Measurements from ENCODE around the gene CHCHD3. TPM values are rescaled to one million over a fixed set of nuclear protein-coding genes. Genes with fewer than 3 reads are reported as not detected.

The CHCHD3 gene
- total RNA-seq, 1 experiment from 2014 or later = 114 TPM

DNA sequence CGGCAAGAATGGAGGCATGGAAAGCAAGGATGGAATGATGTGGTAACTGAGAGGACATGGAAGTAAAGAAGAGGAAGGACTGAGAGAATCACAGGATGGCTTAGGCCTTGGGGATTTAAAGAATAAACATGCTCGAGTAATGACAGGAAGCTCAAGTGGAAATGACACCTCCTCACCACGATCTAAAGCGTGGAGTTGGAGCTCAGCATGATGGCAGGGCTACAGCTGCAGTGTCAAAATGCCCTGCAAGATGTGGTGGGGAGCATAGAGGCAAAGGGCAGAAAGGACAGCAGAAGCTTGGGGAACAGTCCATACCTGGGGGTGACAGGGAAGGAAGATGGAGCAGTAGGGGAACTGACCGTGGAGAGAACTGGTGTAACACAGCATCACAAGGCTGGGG, 276.1 kb downstream of the CHCHD3 start (continued):
- TF ChIP-seq, protein P1, sequence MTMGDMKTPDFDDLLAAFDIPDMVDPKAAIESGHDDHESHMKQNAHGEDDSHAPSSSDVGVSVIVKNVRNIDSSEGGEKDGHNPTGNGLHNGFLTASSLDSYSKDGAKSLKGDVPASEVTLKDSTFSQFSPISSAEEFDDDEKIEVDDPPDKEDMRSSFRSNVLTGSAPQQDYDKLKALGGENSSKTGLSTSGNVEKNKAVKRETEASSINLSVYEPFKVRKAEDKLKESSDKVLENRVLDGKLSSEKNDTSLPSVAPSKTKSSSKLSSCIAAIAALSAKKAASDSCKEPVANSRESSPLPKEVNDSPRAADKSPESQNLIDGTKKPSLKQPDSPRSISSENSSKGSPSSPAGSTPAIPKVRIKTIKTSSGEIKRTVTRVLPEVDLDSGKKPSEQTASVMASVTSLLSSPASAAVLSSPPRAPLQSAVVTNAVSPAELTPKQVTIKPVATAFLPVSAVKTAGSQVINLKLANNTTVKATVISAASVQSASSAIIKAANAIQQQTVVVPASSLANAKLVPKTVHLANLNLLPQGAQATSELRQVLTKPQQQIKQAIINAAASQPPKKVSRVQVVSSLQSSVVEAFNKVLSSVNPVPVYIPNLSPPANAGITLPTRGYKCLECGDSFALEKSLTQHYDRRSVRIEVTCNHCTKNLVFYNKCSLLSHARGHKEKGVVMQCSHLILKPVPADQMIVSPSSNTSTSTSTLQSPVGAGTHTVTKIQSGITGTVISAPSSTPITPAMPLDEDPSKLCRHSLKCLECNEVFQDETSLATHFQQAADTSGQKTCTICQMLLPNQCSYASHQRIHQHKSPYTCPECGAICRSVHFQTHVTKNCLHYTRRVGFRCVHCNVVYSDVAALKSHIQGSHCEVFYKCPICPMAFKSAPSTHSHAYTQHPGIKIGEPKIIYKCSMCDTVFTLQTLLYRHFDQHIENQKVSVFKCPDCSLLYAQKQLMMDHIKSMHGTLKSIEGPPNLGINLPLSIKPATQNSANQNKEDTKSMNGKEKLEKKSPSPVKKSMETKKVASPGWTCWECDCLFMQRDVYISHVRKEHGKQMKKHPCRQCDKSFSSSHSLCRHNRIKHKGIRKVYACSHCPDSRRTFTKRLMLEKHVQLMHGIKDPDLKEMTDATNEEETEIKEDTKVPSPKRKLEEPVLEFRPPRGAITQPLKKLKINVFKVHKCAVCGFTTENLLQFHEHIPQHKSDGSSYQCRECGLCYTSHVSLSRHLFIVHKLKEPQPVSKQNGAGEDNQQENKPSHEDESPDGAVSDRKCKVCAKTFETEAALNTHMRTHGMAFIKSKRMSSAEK (CRISPR knock-in tag; IDR thresholded peaks at IDR 0.05; ENCODE audit: borderline replicate concordance) = no peak
- TF ChIP-seq GABPB1 (CRISPR knock-in tag; IDR thresholded peaks at IDR 0.05) = no peak

DNA sequence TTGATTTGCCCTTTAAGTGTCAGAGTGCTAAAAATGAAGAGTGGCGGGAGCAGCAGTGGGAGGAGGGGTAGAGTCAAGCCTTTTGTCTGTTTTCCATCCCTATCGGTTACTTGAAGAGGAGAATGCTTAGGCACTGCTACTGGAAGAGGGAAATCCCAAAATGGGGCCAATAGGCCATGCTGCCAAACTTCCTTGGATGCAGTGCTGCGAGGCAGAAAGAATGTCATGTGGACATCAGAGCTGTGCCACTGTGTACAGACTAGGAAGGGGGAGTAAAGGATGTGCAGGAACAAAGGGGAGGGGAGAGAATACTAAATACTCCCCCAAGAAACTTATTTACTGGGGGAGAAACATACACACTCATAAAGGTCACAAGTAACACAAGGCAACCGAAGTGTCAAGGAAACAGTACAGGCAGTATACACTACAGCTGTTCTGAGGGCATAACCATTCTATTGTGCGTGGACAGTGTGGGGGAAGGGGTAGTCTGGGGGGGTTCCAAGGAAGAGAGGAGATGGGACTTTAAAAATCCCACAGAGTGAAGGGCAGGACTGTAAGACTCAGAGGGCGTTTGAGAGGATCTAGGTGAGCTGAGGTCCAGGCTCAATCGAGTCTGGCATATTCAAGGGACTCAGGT, 276.9 kb downstream of the CHCHD3 start:
- no peaks in the 10 kb centered on the region for H3K27me3 Mint-ChIP-seq (ENCODE audit: low read depth)
- ATAC-seq = no peak
- CTCF ChIA-PET = no interaction called here
- DNase-seq (ENCODE audit: low spot score) = no peak
- no peak for TF ChIP-seq PRRX2 (CRISPR knock-in tag; IDR thresholded peaks at IDR 0.05)
- H3K4me3 Mint-ChIP-seq = no peak overlapping the region
- H3K9me3 Mint-ChIP-seq = no peaks in the 10 kb centered on the region
- POLR2A ChIA-PET = no interaction called here
- H3K4me1 Mint-ChIP-seq = no peaks in the 10 kb centered on the region
- H3K27ac Mint-ChIP-seq = no peak overlapping the region
- no peaks in the 10 kb centered on the region for H3K36me3 Mint-ChIP-seq

DNA sequence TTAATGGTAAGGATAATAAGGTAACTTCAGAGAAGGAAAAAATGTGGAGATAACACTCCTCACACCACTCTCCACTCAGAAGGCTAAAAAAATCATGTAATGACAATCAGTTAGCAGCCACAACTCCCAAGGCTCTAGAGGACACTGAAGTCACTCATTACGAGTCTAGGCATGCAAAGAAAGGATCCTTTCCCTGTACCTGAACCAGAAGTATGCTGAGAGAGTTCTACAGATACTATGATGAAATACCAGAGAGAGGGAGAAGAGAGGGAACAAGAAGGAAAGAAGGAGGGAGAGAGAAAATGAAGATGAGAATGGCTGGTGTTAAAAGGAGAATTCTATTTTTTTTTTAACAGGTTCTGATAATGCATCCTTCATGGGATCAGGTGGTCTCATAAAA, 281.4 kb downstream of the CHCHD3 start:
- Mint-ChIP-seq H3K27me3 (ENCODE audit: low read depth) (no peaks in the 10 kb centered on the region), H3K36me3 (0 out of 2 replicates have a peak, but pooled peaks cover 3% of the 10 kb centered on the region), H3K27ac (peak overlapping the region; percentile 59; the same call in 1 of the 2 replicates), H3K9me3 (no peaks in the 10 kb centered on the region), H3K4me3 (no peak overlapping the region), H3K4me1 (no peaks in the 10 kb centered on the region)
- DNase-seq (ENCODE audit: low spot score) (no peak), ATAC-seq (no peak)
- POLR2A ChIA-PET = no interaction called here
- CTCF ChIA-PET = no interaction called here
- TF ChIP-seq, protein P2, sequence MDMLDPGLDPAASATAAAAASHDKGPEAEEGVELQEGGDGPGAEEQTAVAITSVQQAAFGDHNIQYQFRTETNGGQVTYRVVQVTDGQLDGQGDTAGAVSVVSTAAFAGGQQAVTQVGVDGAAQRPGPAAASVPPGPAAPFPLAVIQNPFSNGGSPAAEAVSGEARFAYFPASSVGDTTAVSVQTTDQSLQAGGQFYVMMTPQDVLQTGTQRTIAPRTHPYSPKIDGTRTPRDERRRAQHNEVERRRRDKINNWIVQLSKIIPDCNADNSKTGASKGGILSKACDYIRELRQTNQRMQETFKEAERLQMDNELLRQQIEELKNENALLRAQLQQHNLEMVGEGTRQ (CRISPR knock-in tag; IDR thresholded peaks at IDR 0.05) = no peak
- no peak for TF ChIP-seq SP1 (CRISPR knock-in tag; conservative IDR thresholded peaks at IDR 0.05)
- TF ChIP-seq SMAD4 (CRISPR knock-in tag; IDR thresholded peaks at IDR 0.05) = no peak
- TF ChIP-seq NFYB (CRISPR knock-in tag; conservative IDR thresholded peaks at IDR 0.05; ENCODE audit: low read depth) = no peak
- TF ChIP-seq RELA (CRISPR knock-in tag; IDR thresholded peaks at IDR 0.05; ENCODE audit: borderline replicate concordance) = no peak
- TF ChIP-seq, protein P3, sequence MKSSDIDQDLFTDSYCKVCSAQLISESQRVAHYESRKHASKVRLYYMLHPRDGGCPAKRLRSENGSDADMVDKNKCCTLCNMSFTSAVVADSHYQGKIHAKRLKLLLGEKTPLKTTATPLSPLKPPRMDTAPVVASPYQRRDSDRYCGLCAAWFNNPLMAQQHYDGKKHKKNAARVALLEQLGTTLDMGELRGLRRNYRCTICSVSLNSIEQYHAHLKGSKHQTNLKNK (CRISPR knock-in tag; IDR thresholded peaks at IDR 0.05) = no peak
- no peak for TF ChIP-seq SOX15 (CRISPR knock-in tag; IDR thresholded peaks at IDR 0.05)
- TF ChIP-seq, protein P4, sequence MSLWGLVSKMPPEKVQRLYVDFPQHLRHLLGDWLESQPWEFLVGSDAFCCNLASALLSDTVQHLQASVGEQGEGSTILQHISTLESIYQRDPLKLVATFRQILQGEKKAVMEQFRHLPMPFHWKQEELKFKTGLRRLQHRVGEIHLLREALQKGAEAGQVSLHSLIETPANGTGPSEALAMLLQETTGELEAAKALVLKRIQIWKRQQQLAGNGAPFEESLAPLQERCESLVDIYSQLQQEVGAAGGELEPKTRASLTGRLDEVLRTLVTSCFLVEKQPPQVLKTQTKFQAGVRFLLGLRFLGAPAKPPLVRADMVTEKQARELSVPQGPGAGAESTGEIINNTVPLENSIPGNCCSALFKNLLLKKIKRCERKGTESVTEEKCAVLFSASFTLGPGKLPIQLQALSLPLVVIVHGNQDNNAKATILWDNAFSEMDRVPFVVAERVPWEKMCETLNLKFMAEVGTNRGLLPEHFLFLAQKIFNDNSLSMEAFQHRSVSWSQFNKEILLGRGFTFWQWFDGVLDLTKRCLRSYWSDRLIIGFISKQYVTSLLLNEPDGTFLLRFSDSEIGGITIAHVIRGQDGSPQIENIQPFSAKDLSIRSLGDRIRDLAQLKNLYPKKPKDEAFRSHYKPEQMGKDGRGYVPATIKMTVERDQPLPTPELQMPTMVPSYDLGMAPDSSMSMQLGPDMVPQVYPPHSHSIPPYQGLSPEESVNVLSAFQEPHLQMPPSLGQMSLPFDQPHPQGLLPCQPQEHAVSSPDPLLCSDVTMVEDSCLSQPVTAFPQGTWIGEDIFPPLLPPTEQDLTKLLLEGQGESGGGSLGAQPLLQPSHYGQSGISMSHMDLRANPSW (CRISPR knock-in tag; conservative IDR thresholded peaks at IDR 0.05; ENCODE audit: low read depth) = no peak
- TF ChIP-seq NR3C1 (CRISPR knock-in tag; conservative IDR thresholded peaks at IDR 0.05; ENCODE audit: low read depth) = no peak
- TF ChIP-seq FOXK1 (CRISPR knock-in tag; IDR thresholded peaks at IDR 0.05) = no peak
- TF ChIP-seq, protein P5, sequence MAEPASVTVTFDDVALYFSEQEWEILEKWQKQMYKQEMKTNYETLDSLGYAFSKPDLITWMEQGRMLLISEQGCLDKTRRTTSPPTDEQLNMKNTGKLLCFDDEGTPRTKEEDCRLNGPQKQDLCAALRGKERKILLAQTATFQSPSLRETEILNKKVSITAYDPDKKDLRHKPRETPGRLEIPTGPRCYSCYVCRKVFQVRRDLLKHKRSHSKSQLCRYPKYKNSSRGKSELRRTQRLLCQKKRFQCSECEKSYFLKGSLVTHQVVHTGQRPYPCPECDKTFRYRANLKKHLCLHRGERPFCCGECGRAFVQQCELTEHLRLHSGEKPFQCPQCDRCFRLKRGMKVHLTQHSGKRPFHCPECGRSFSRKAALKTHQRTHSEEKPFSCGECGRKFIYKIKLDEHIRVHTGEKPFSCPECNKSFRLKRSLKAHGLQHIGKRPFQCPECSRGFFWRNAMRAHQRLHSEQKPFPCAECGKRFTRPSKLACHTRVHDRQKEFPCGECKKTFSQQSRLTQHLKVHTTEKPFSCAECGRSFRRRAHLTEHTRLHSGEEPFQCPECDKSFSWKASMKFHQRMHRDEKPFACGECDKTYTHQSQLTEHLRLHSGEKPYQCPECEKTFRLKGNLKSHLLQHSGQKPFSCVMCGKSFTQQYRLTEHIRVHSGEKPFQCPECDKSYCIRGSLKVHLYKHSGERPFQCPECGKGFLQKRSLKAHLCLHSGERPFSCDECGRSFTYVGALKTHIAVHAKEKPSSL (CRISPR knock-in tag; conservative IDR thresholded peaks at IDR 0.05) = no peak
- TF ChIP-seq ZNF232 (CRISPR knock-in tag; IDR thresholded peaks at IDR 0.05) = no peak
- TF ChIP-seq, protein P6, sequence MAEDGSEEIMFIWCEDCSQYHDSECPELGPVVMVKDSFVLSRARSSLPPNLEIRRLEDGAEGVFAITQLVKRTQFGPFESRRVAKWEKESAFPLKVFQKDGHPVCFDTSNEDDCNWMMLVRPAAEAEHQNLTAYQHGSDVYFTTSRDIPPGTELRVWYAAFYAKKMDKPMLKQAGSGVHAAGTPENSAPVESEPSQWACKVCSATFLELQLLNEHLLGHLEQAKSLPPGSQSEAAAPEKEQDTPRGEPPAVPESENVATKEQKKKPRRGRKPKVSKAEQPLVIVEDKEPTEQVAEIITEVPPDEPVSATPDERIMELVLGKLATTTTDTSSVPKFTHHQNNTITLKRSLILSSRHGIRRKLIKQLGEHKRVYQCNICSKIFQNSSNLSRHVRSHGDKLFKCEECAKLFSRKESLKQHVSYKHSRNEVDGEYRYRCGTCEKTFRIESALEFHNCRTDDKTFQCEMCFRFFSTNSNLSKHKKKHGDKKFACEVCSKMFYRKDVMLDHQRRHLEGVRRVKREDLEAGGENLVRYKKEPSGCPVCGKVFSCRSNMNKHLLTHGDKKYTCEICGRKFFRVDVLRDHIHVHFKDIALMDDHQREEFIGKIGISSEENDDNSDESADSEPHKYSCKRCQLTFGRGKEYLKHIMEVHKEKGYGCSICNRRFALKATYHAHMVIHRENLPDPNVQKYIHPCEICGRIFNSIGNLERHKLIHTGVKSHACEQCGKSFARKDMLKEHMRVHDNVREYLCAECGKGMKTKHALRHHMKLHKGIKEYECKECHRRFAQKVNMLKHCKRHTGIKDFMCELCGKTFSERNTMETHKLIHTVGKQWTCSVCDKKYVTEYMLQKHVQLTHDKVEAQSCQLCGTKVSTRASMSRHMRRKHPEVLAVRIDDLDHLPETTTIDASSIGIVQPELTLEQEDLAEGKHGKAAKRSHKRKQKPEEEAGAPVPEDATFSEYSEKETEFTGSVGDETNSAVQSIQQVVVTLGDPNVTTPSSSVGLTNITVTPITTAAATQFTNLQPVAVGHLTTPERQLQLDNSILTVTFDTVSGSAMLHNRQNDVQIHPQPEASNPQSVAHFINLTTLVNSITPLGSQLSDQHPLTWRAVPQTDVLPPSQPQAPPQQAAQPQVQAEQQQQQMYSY (CRISPR knock-in tag; IDR thresholded peaks at IDR 0.05) = no peak
- no peak for TF ChIP-seq TCF7 (CRISPR knock-in tag; IDR thresholded peaks at IDR 0.05; ENCODE audit: low read depth)
- no peak for TF ChIP-seq CREB1 (CRISPR knock-in tag; IDR thresholded peaks at IDR 0.05)
- no peak for TF ChIP-seq MXD4 (CRISPR knock-in tag; IDR thresholded peaks at IDR 0.05; ENCODE audit: borderline replicate concordance)
- TF ChIP-seq TP53 (CRISPR knock-in tag; IDR thresholded peaks at IDR 0.05) = no peak

Measured in WTC11 (cell line).